GM18868 (cell line): ENCODE data around the gene URM1.
"Not testable (repeated sequence)": the region's sequence is repeated elsewhere in the genome, so short reads cannot be mapped to it uniquely, and the experiment has no call there.

Experiments used
- ATAC-seq: cut with Tn5 transposase; IDR thresholded peaks from one replicate; pipeline ENCODE4 v1.9.1; 2021; ENCODE audit warnings: mild to moderate bottlenecking, moderate library complexity; ENCODE audit not compliant: unreplicated experiment

URM1 gene

GRCh38 chr9:128423356-128423755, 52.2 kb downstream of the URM1 start:
- not testable (repeated sequence) for ATAC-seq

- no peak for ATAC-seq
Observed at GRCh38 chr9:128424268-128424780, 53.1 kb downstream of the URM1 start.

- ATAC-seq = no peak
Observed at GRCh38 chr9:128428644-128429512, 57.7 kb downstream of the URM1 start.

- ATAC-seq = no peak
Observed at GRCh38 chr9:128429513-128430086, 58.4 kb downstream of the URM1 start.

GRCh38 chr9:128431207-128431606, 60.0 kb downstream of the URM1 start:
- ATAC-seq = no peak

- ATAC-seq = no peak
Observed at GRCh38 chr9:128434340-128434739, 63.2 kb downstream of the URM1 start.

- no peak for ATAC-seq
Observed at GRCh38 chr9:128435611-128436010, 64.4 kb downstream of the URM1 start.

- ATAC-seq = no peak
Observed at GRCh38 chr9:128438343-128439109, 67.4 kb downstream of the URM1 start.

- no peak for ATAC-seq
Observed at GRCh38 chr9:128439273-128439672, 68.1 kb downstream of the URM1 start.
